Neural cell (in vitro differentiated cells): Measurements from ENCODE around the gene FOXE3. TPM values are rescaled to one million over a fixed set of nuclear protein-coding genes. Genes with fewer than 3 reads are reported as not detected.

Source experiments
- H2AFZ ChIP-seq: fragments of 200-600, 300-800 bp; sonication (generic), shearing (Covaris generic); 2 replicates; pipeline ENCODE4 v1.6.0; 2014; ENCODE audit warnings: low read depth, mild to moderate bottlenecking, antibody characterized with exemption, low read length, moderate library complexity
- H3F3A ChIP-seq: fragments of 200-600 bp; shearing (Covaris generic); 2 replicates; pipeline ENCODE4 v1.6.1; 2016; ENCODE audit warnings: mild to moderate bottlenecking, moderate library complexity, mixed read lengths, antibody characterized with exemption, low read length; ENCODE audit not compliant: insufficient read depth, poor library complexity, severe bottlenecking
- H3K27ac ChIP-seq: fragments of 200-600, 300-800 bp; sonication (generic), shearing (Covaris generic); 2 replicates; pipeline ENCODE4 v1.5.1; 2014; ENCODE audit warnings: mild to moderate bottlenecking, low read length, moderate library complexity
- H3K27me3 ChIP-seq: fragments of 300-800, 200-600 bp; sonication (generic), shearing (Covaris generic); 2 replicates; pipeline ENCODE4 v1.6.0; 2014; ENCODE audit warnings: mild to moderate bottlenecking, low read depth, low read length, moderate library complexity; ENCODE audit not compliant: insufficient read depth
- H3K36me3 ChIP-seq: fragments of 300-800, 200-600 bp; sonication (generic), shearing (Covaris generic); 2 replicates; pipeline ENCODE4 v1.5.1; 2014; ENCODE audit warnings: mild to moderate bottlenecking, antibody characterized with exemption, low read length, moderate library complexity; ENCODE audit not compliant: insufficient read depth
- H3K4me2 ChIP-seq: fragments of 300-800, 200-600 bp; sonication (generic), shearing (Covaris generic); 2 replicates; pipeline ENCODE4 v1.6.0; 2014; ENCODE audit warnings: mild to moderate bottlenecking, low read length
- H3K4me3 ChIP-seq: fragments of 300-800, 200-600 bp; sonication (generic), shearing (Covaris generic); 2 replicates; pipeline ENCODE4 v1.5.1; 2014; ENCODE audit warnings: mild to moderate bottlenecking, low read length, moderate library complexity
- H3K79me2 ChIP-seq: fragments of 200-600 bp; shearing (Covaris generic); replicated peaks from 2 replicates; pipeline ENCODE4 v1.6.0; 2014; ENCODE audit warnings: mild to moderate bottlenecking, low read length, moderate library complexity; ENCODE audit not compliant: insufficient read depth
- H3K9ac ChIP-seq: fragments of 300-800, 200-600 bp; sonication (generic), shearing (Covaris generic); 2 replicates; pipeline ENCODE4 v1.6.1; 2016; ENCODE audit warnings: mild to moderate bottlenecking, low read length, mixed read lengths
- H3K9me2 ChIP-seq: fragments of 200-600 bp; shearing (Covaris generic); 2 replicates; pipeline ENCODE4 v1.6.1; 2016; ENCODE audit warnings: mild to moderate bottlenecking, low read length, mixed read lengths; ENCODE audit not compliant: insufficient read depth
- H3K9me3 ChIP-seq: fragments of 200-600, 300-800 bp; sonication (generic), shearing (Covaris generic); 2 replicates; pipeline ENCODE4 v1.6.1; 2016; ENCODE audit warnings: mild to moderate bottlenecking, mixed run types, low read length, moderate library complexity, mixed read lengths
- H4K20me1 ChIP-seq: fragments of 200-600 bp; shearing (Covaris generic); 2 replicates; pipeline ENCODE4 v1.6.1; 2016; ENCODE audit warnings: mild to moderate bottlenecking, mixed run types; ENCODE audit not compliant: insufficient read depth
- EP300 ChIP-seq: fragments of 450-650 bp; conservative IDR thresholded peaks from 2 replicates; pipeline ENCODE4 v1.6.1; 2014; ENCODE audit warnings: antibody characterized with exemption, mild to moderate bottlenecking, moderate library complexity; ENCODE audit not compliant: poor library complexity, severe bottlenecking
- EZH2 ChIP-seq: fragments of 200-600, 300-800 bp; shearing (Covaris generic), sonication (generic); IDR thresholded peaks from 2 replicates; pipeline ENCODE4 v1.6.1; 2014; ENCODE audit warnings: antibody characterized with exemption, low read length, borderline replicate concordance, mild to moderate bottlenecking; ENCODE audit not compliant: insufficient read depth, poor library complexity, severe bottlenecking
- MXI1 ChIP-seq: fragments of 450-650 bp; conservative IDR thresholded peaks from 2 replicates; pipeline ENCODE4 v1.6.1; 2014; ENCODE audit warnings: antibody characterized with exemption, mild to moderate bottlenecking; ENCODE audit not compliant: poor library complexity, severe bottlenecking
- POLR2AphosphoS5 ChIP-seq: IDR thresholded peaks from 2 replicates; pipeline ENCODE4 v1.6.1; 2012
- RAD21 ChIP-seq: fragments of 450-650 bp; conservative IDR thresholded peaks from 2 replicates; pipeline ENCODE4 v1.6.1; 2014; ENCODE audit warnings: antibody characterized with exemption, mild to moderate bottlenecking, moderate library complexity
- REST ChIP-seq: IDR thresholded peaks from 2 replicates; pipeline ENCODE4 v1.6.1; 2012; ENCODE audit warnings: borderline replicate concordance
- SMC3 ChIP-seq: fragments of 450-650 bp; conservative IDR thresholded peaks from 2 replicates; pipeline ENCODE4 v1.6.1; 2014; ENCODE audit warnings: antibody characterized with exemption, mild to moderate bottlenecking, moderate library complexity; ENCODE audit not compliant: poor library complexity
- TAF1 ChIP-seq: IDR thresholded peaks from 2 replicates; pipeline ENCODE4 v1.6.1; 2012; ENCODE audit warnings: low read depth
- polyA minus RNA-seq: library from RNA; depleted of rRNA, polyadenylated mRNA; stranded (reverse); fragments of >200 nt; gene quantifications from 2 replicates; pipeline ENCODE4 v1.2.3, GENCODE V29; 2014
- polyA plus RNA-seq: library from polyadenylated mRNA; depleted of rRNA; stranded (reverse); fragments of >200 nt; gene quantifications from 2 replicates; pipeline ENCODE4 v1.2.3, GENCODE V29; 2014
- TF ChIP-seq, protein P1 (sequence below): fragments of 450-650 bp; IDR thresholded peaks from 2 replicates; pipeline ENCODE4 v1.5.1; 2014; ENCODE audit warnings: antibody characterized with exemption, mild to moderate bottlenecking, moderate library complexity; ENCODE audit not compliant: poor library complexity, severe bottlenecking

Gene FOXE3
- polyA plus RNA-seq (0.18 TPM in 1 of 2 replicates, not detected in the other), polyA minus RNA-seq (0.23 TPM in 1 of 2 replicates, not detected in the other)

DNA sequence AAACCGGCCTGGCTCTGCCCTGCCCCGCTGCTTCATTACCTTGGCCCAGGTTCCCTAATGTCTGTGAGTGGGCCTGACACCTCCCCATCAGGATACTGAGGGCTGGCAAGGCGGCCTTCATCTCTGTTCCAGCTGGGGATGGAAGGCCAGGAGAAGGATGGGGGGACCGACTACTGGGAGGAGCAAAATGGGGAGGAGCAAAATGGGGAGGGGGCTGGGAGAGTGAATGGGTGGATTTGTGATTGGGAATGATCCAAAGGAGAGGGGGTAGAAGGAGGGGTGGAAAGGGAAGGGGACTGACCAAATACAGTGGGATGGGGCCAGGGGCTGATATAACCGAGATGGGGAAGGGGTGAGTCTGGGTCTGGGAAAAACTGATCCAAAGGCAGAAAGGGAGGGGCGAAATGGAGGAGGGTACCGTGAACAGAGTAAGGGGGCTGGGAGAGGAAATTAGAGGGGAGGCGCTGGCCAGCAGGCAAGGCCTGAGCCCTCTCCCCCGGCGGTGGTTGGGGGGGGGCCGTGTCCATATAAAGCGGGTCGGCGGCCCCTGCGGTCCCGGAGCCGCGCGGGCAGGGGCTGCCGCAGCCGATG, at the start of gene FOXE3:
TSS of gene FOXE3 (plus strand) at position 558 of the 591 bp plus-strand sequence. CDS start at position 589, 31 bp downstream.
- no peak within 1 kb of the TSS for H3K27ac ChIP-seq
- no peaks in the 10 kb centered on the region for H4K20me1 ChIP-seq
- no peak within 1 kb of the TSS for H2AFZ ChIP-seq
- H3K4me3 ChIP-seq, result peak within 1 kb of the TSS; percentile 61
- H3K79me2 ChIP-seq, result no peaks in the 10 kb centered on the region
- no peak for TF ChIP-seq POLR2AphosphoS5
- TF ChIP-seq, protein P1, sequence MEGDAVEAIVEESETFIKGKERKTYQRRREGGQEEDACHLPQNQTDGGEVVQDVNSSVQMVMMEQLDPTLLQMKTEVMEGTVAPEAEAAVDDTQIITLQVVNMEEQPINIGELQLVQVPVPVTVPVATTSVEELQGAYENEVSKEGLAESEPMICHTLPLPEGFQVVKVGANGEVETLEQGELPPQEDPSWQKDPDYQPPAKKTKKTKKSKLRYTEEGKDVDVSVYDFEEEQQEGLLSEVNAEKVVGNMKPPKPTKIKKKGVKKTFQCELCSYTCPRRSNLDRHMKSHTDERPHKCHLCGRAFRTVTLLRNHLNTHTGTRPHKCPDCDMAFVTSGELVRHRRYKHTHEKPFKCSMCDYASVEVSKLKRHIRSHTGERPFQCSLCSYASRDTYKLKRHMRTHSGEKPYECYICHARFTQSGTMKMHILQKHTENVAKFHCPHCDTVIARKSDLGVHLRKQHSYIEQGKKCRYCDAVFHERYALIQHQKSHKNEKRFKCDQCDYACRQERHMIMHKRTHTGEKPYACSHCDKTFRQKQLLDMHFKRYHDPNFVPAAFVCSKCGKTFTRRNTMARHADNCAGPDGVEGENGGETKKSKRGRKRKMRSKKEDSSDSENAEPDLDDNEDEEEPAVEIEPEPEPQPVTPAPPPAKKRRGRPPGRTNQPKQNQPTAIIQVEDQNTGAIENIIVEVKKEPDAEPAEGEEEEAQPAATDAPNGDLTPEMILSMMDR, result no peak
- TF ChIP-seq EZH2, result peak; percentile 30
- peaks cover 65% of the 10 kb centered on the region for H3K27me3 ChIP-seq
- no peaks in the 10 kb centered on the region for H3K36me3 ChIP-seq
- H3K9ac ChIP-seq, result no peak within 1 kb of the TSS
- no peaks in the 10 kb centered on the region for H3K9me2 ChIP-seq
- no peaks in the 10 kb centered on the region for H3F3A ChIP-seq
- H3K4me2 ChIP-seq, result no peak within 1 kb of the TSS
- H3K9me3 ChIP-seq, result no peaks in the 10 kb centered on the region

GRCh38 chr1:47367651-47368050, 48.4 kb upstream of the FOXE3 start:
- H3K9ac ChIP-seq, result no peak overlapping the region
- H3F3A ChIP-seq, result no peaks in the 10 kb centered on the region
- H3K79me2 ChIP-seq, result no peaks in the 10 kb centered on the region
- no peak overlapping the region for H3K27ac ChIP-seq
- H2AFZ ChIP-seq, result no peak overlapping the region
- no peaks in the 10 kb centered on the region for H3K9me3 ChIP-seq
- no peak overlapping the region for H3K4me2 ChIP-seq
- no peaks in the 10 kb centered on the region for H3K27me3 ChIP-seq
- H3K9me2 ChIP-seq, result no peaks in the 10 kb centered on the region
- no peak overlapping the region for H3K4me3 ChIP-seq
- no peaks in the 10 kb centered on the region for H3K36me3 ChIP-seq
- H4K20me1 ChIP-seq, result no peaks in the 10 kb centered on the region
- no peak for TF ChIP-seq TAF1
- TF ChIP-seq SMC3, result no peak
- no peak for TF ChIP-seq EZH2
- TF ChIP-seq, protein P1, result no peak
- no peak for TF ChIP-seq MXI1
- no peak for TF ChIP-seq POLR2AphosphoS5
- TF ChIP-seq EP300, result no peak
- no peak for TF ChIP-seq RAD21
- no peak for TF ChIP-seq REST
